Upper lobe of right lung (tissue), 1 donor: Measurements from ENCODE around the gene AGR2. TPM values are rescaled to one million over a fixed set of nuclear protein-coding genes. Genes with fewer than 3 reads are reported as not detected.

ENCODE experiments used
- ATAC-seq: fragments of 200-7000 bp; cut with Tn5 transposase; one replicate; pipeline ENCODE4 v1.9.1; 2020; ENCODE audit warnings: mild to moderate bottlenecking, moderate library complexity
- DNase-seq: peaks from one replicate; pipeline ENCODE4 v3.0.0-alpha.2; 2020
- H3K27ac ChIP-seq: fragments of 200-600 bp; one replicate; pipeline ENCODE4 v1.8.0; 2022
- H3K27me3 ChIP-seq: fragments of 200-600 bp; one replicate; pipeline ENCODE4 v1.8.0; 2022; ENCODE audit warnings: mild to moderate bottlenecking
- H3K36me3 ChIP-seq: fragments of 200-600 bp; one replicate; pipeline ENCODE4 v1.8.0; 2022
- H3K4me1 ChIP-seq: fragments of 200-600 bp; one replicate; pipeline ENCODE4 v1.8.0; 2022
- H3K4me3 ChIP-seq: fragments of 200-600 bp; one replicate; pipeline ENCODE4 v1.8.0; 2022; ENCODE audit warnings: mild to moderate bottlenecking
- H3K9me3 ChIP-seq: fragments of 200-600 bp; one replicate; pipeline ENCODE4 v1.8.0; 2022
- CTCF ChIP-seq: fragments of 200-600 bp; IDR thresholded peaks from one replicate; pipeline ENCODE4 v1.8.0; 2022; ENCODE audit warnings: antibody characterized with exemption
- intact Hi-C: fragments of 100-400 bp; cut with DNase I; formaldehyde crosslinking; loops from one replicate; pipeline ENCODE4 v1.11.0; 2022
- total RNA-seq: library from RNA; stranded (reverse); fragmentation: NEBNext Ultra II Directional; extraction: Animal tissue kit (Norgen Biotek cat#: 25700); gene quantifications from one replicate; pipeline ENCODE4 v1.2.1, GENCODE V29; 2021
- donor health status: DM: no; HTN: yes; CAD: no; lungs with severe emphysema.

The AGR2 gene
- total RNA-seq, 1 donor from 2014 or later = 66.3 TPM

GRCh38 chr7:16764942-16765341, 39.9 kb downstream of the AGR2 start:
- Histone ChIP-seq H3K27me3 (no peaks in the 10 kb centered on the region), H3K36me3 (no peaks in the 10 kb centered on the region), H3K27ac (peak overlapping the region; percentile 15), H3K4me3 (no peak overlapping the region), H3K4me1 (no peaks in the 10 kb centered on the region), H3K9me3 (no peaks in the 10 kb centered on the region)
- no peak for ATAC-seq
- intact Hi-C loops = no loop called here
- no peak for TF ChIP-seq CTCF
- DNase-seq = no peak

GRCh38 chr7:16762177-16762576, 42.6 kb downstream of the AGR2 start:
- intact Hi-C loops = no loop called here
- Histone ChIP-seq H3K36me3 (no peaks in the 10 kb centered on the region), H3K27me3 (no peaks in the 10 kb centered on the region), H3K4me3 (no peak overlapping the region), H3K9me3 (no peaks in the 10 kb centered on the region), H3K27ac (no peak overlapping the region), H3K4me1 (no peaks in the 10 kb centered on the region)
- TF ChIP-seq CTCF = no peak
- peak; percentile 91 for ATAC-seq
- DNase-seq = no peak

- H3K27me3 ChIP-seq = no peaks in the 10 kb centered on the region
- no peak for DNase-seq
- no peak overlapping the region for H3K4me3 ChIP-seq
- no peak for ATAC-seq
- no peaks in the 10 kb centered on the region for H3K36me3 ChIP-seq
- H3K4me1 ChIP-seq = no peaks in the 10 kb centered on the region
- intact Hi-C loops = no loop called here
- TF ChIP-seq CTCF = no peak
- no peaks in the 10 kb centered on the region for H3K9me3 ChIP-seq
- H3K27ac ChIP-seq = no peak overlapping the region
These were observed 45.0 kb downstream of the AGR2 start for GRCh38 chr7:16759840-16760239.

- Histone ChIP-seq H3K27ac (no peak overlapping the region), H3K36me3 (no peaks in the 10 kb centered on the region), H3K9me3 (no peaks in the 10 kb centered on the region), H3K4me3 (no peak overlapping the region), H3K27me3 (no peaks in the 10 kb centered on the region), H3K4me1 (no peaks in the 10 kb centered on the region)
- intact Hi-C loops = no loop called here
- no peak for TF ChIP-seq CTCF
- DNase-seq (no peak), ATAC-seq (no peak)
These were observed 45.9 kb downstream of the AGR2 start for GRCh38 chr7:16758631-16759611.

- Histone ChIP-seq H3K27me3 (no peaks in the 10 kb centered on the region), H3K4me1 (no peaks in the 10 kb centered on the region), H3K4me3 (no peak overlapping the region), H3K9me3 (no peaks in the 10 kb centered on the region), H3K27ac (no peak overlapping the region), H3K36me3 (no peaks in the 10 kb centered on the region)
- intact Hi-C loops = no loop called here
- DNase-seq (no peak), ATAC-seq (no peak)
- TF ChIP-seq CTCF = no peak
These were observed 46.8 kb downstream of the AGR2 start for GRCh38 chr7:16758036-16758435.
